ENCODE measurements around the gene SPTBN1.
"Not testable (repeated sequence)": the region's sequence is repeated elsewhere in the genome, so short reads cannot be mapped to it uniquely, and the experiment has no call there.

SPTBN1 gene

GRCh38 chr2:54678719-54679118 is 222.6 kb downstream of the SPTBN1 start:
- no peak for DNase-seq

GRCh38 chr2:54680397-54681041 is 224.4 kb downstream of the SPTBN1 start:
- DNase-seq = no peak

GRCh38 chr2:54681416-54681815 is 225.3 kb downstream of the SPTBN1 start:
- no peak for DNase-seq

- no peak for DNase-seq
Measured at GRCh38 chr2:54683596-54683995, 227.5 kb downstream of the SPTBN1 start.

GRCh38 chr2:54685263-54685775 is 229.2 kb downstream of the SPTBN1 start:
- DNase-seq = no peak

GRCh38 chr2:54687595-54688152 is 231.5 kb downstream of the SPTBN1 start:
- no peak for DNase-seq

- DNase-seq = no peak
Measured at GRCh38 chr2:54691445-54692135, 235.5 kb downstream of the SPTBN1 start.

GRCh38 chr2:54692556-54692955 is 236.4 kb downstream of the SPTBN1 start:
- no peak for DNase-seq

GRCh38 chr2:54695378-54695777 is 239.3 kb downstream of the SPTBN1 start:
- no peak for DNase-seq

GRCh38 chr2:54697934-54698333 is 241.8 kb downstream of the SPTBN1 start:
- DNase-seq = no peak

- DNase-seq = not testable (repeated sequence)
Measured at GRCh38 chr2:54698926-54699325, 242.8 kb downstream of the SPTBN1 start.

- DNase-seq = no peak
Measured at GRCh38 chr2:54699665-54700064, 243.5 kb downstream of the SPTBN1 start.

- no peak for DNase-seq
Measured at GRCh38 chr2:54701029-54701428, 244.9 kb downstream of the SPTBN1 start.

- no peak for DNase-seq
Measured at GRCh38 chr2:54704238-54704637, 248.1 kb downstream of the SPTBN1 start.

- DNase-seq = no peak
Measured at GRCh38 chr2:54704688-54705605, 248.8 kb downstream of the SPTBN1 start.

- no peak for DNase-seq
Measured at GRCh38 chr2:54706622-54707021, 250.5 kb downstream of the SPTBN1 start.

- DNase-seq = no peak
Measured at GRCh38 chr2:54708584-54709335, 252.6 kb downstream of the SPTBN1 start.

GRCh38 chr2:54709336-54709809 is 253.2 kb downstream of the SPTBN1 start:
- no peak for DNase-seq

- DNase-seq = no peak
Measured at GRCh38 chr2:54710216-54710615, 254.1 kb downstream of the SPTBN1 start.

- no peak for DNase-seq
Measured at GRCh38 chr2:54712516-54712915, 256.4 kb downstream of the SPTBN1 start.

GRCh38 chr2:54714996-54715395 is 258.9 kb downstream of the SPTBN1 start:
- no peak for DNase-seq

- no peak for DNase-seq
Measured at GRCh38 chr2:54716375-54716774, 260.2 kb downstream of the SPTBN1 start.
